C4-2B (cell line): Measurements from ENCODE around the gene HEATR5B.

ENCODE experiments used
- H3K27ac ChIP-seq: fragments of 450-650 bp; 2 replicates; pipeline ENCODE4 v1.5.1; 2017
- ZFX ChIP-seq: fragments of 450-650 bp; IDR thresholded peaks from 2 replicates; pipeline ENCODE4 v1.6.1; 2017
- TF ChIP-seq, protein P1 (sequence below): fragments of 450-650 bp; conservative IDR thresholded peaks from 2 replicates; pipeline ENCODE4 v1.5.1; 2017; ENCODE audit warnings: mild to moderate bottlenecking

The HEATR5B gene

DNA sequence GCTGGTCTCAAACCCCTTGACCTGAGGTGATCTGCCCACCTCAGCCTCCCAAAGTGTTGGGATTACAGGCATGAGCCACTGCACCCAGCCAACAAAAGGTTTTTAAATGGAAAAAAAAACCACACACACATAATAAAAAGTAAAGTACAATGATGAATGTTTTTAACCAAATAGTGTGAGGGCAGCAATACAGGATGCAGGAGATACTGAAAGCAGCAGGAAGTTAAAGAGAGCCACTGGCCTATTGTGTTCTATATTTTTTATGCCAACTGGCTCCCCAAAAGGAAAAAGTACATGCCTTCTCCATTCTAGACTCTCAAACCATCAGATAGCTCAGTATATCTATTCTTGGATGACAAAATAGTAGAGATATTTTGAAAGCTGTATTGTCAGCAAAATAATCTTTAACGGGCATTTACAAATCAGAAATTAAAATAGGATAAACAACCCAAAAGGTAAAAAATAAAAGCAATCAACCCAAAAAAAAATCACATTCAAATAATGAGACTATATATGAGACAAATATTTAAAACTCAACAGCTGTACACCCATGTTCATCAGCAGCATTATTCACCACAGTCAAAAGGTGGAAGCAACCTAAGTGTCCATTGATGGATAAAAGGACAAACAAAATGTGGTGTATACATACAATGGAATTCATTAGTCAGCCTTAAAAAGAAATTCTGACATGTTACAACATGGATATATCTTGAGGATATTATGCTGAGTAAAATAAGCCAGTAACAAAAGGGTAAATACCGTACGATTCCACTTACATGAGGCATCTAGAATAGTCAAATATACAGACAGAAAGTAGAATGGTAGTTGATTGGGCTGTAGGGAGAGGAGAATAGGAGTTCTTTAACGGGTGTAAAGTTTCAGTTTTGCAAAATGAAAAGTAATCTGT lies 26.4 kb upstream of the HEATR5B start:
- no peak overlapping the region for H3K27ac ChIP-seq

DNA sequence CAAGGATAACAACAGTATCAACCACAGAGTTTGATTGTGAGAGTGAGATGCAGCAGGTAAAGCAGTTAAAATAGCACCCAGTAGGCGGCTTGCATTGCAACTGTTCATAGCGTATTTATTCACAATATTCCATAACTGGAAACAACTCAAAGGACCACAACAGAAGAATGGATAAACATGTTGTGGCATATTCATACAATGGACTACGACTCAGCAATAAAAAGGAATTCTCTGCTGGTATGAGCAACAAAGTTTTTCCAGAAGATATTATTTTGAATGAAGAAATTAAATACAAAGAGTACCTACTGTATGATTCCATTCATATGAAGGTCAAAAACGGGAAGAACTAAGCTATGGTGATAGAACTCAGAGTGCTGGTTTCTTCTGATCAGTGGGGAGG lies 25.4 kb upstream of the HEATR5B start:
- TF ChIP-seq, protein P1, sequence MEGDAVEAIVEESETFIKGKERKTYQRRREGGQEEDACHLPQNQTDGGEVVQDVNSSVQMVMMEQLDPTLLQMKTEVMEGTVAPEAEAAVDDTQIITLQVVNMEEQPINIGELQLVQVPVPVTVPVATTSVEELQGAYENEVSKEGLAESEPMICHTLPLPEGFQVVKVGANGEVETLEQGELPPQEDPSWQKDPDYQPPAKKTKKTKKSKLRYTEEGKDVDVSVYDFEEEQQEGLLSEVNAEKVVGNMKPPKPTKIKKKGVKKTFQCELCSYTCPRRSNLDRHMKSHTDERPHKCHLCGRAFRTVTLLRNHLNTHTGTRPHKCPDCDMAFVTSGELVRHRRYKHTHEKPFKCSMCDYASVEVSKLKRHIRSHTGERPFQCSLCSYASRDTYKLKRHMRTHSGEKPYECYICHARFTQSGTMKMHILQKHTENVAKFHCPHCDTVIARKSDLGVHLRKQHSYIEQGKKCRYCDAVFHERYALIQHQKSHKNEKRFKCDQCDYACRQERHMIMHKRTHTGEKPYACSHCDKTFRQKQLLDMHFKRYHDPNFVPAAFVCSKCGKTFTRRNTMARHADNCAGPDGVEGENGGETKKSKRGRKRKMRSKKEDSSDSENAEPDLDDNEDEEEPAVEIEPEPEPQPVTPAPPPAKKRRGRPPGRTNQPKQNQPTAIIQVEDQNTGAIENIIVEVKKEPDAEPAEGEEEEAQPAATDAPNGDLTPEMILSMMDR: no peak
- TF ChIP-seq ZFX: no peak
- no peak overlapping the region for H3K27ac ChIP-seq

More for the DNA sequence above, 26.4 kb upstream of the HEATR5B start:
- TF ChIP-seq ZFX: no peak
- TF ChIP-seq, protein P1: no peak

DNA sequence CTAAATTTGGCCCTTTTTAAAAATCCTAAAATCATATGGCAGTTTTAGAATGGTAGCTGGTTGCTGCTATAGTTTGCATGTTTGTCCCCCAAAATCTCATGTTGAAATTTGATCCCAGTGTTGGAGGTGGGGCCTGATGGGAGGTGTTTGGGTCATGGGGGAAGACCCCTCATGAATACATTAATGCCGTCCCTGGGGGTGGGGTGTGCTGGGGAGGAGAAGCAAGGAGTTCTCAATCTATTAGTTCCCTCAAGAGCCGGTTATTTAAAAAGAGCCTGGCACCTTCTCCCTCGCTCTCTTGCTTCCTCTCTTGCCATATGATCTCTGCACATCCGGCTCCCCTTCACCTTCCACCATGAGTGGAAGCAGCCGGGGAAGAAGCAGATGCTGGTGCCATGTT lies 21.0 kb upstream of the HEATR5B start:
- no peak overlapping the region for H3K27ac ChIP-seq
- TF ChIP-seq ZFX: no peak
- TF ChIP-seq, protein P1: no peak

DNA sequence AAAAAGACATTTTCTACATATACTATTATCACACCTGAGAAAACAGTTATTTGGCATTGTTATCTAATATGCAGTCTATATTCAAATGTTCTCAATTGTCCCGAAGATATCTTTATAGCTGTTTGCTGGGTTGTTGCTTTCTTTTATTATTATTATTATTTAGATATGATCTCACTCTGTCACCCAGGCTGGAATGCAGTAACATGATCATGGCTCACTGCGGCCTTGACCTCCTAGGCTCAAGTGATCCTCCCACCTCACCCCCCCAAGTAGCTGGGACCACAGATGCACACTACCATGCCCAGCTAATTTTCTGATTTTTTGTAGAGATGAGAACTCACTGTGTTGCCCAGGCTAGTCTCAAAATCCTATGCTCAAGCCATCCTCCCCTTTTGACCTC lies 20.0 kb upstream of the HEATR5B start:
- H3K27ac ChIP-seq: no peak overlapping the region
- TF ChIP-seq, protein P1: no peak
- no peak for TF ChIP-seq ZFX

DNA sequence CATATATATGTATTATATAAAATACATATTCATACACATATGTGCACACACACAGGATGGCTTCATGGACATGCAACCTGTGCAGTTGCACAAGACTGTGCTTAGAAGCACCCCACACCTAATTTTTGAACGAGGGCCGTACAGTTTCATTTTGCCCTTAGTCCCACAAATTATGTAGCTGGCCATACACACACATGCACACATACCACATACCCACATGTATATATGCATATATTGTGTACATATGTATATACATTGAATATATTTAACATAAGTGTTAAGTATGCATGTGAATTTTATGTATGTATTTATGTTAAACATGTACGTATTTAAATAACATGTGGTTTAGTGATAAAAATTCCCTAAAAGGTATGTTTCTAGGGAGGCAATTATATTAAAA lies 18.4 kb upstream of the HEATR5B start:
- H3K27ac ChIP-seq: no peak overlapping the region
- TF ChIP-seq ZFX: no peak
- TF ChIP-seq, protein P1: no peak

DNA sequence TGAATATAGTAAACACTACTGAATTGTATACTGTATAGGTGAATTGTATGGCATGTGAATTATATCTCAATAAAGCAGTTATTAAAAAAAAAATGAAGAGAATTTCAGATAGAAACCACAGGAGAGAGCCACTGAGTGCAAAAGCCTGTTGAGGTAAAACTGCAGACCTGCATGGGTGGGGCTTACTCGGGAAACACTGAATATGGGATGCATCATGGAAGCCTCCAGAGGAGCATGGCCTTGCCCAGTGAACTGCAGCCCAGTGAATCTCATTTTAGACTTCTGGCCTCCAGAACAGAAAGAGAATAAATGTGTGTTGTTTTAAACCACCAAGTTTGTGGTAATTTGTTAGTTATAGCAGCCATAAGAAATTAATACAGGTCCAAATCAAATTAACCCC lies 15.9 kb upstream of the HEATR5B start:
- no peak overlapping the region for H3K27ac ChIP-seq
- no peak for TF ChIP-seq ZFX
- TF ChIP-seq, protein P1: no peak

DNA sequence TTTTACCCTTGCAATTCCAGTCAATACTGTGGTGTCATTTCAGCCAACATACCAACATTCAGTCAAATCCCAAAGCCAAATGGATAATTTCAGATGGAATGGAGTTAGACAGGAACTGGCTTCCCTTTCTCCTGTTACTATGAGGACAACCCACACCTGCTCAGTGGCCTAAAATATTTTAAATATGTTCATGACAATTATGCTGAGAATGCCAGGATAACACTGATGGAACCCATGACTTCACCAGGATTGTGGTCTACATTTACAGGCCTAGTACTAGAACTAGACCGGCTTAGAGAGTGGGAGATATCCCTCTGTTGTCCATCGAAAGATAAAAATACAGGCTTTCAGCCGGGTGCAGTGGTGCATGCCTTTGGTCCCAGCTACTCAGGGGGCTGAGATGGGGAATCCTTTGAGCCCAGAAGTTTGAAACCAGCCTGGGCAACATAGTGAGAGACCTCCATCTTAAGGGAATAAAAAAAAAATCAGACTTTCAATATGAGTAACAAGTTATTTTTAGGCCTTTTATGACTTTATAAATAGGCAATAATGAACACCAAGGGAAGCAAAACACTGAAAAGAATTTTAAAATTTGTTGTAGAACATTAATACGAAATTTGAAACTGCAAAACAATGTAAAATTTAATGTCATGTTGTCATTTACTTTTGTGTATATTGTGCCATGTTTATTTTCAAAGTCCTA lies 14.4 kb upstream of the HEATR5B start:
- H3K27ac ChIP-seq: no peak overlapping the region
- TF ChIP-seq, protein P1: no peak
- TF ChIP-seq ZFX: no peak
